Suppressor macrophage (primary cell): Measurements from ENCODE around the gene NACA2.
"Not testable (repeated sequence)": the region's sequence is repeated elsewhere in the genome, so short reads cannot be mapped to it uniquely, and the experiment has no call there.

Source experiments
- DNase-seq, 4 experiments: peaks; one replicate each; pipeline ENCODE4 v3.0.0-alpha.2; 2020 to 2022
- total RNA-seq, 17 experiments: gene quantifications; one replicate each; lab custom pipeline; 2026; ENCODE audit warnings: mixed read lengths in 6 of 17, inconsistent platforms in 3 of 17; lab: John Stamatoyannopoulos, UW

NACA2 gene
- total RNA-seq, result 0.30 to 3.1 (median 1.2) reads per million in 17 experiments

GRCh38 chr17:61591018-61591417 lies at the start of gene NACA2:
NACA2 (minus strand) TSS chr17:61591219; CDS start chr17:61591180, 39 bp downstream.
- DNase-seq, result no peak

GRCh38 chr17:61639818-61640217 lies 48.8 kb upstream of the NACA2 start:
- DNase-seq, result no peak

- DNase-seq, result no peak
These were observed 47.1 kb upstream of the NACA2 start for GRCh38 chr17:61638087-61638486.

- DNase-seq, result peak; percentile 64 to 78 (median 72)
These were observed 45.0 kb upstream of the NACA2 start for GRCh38 chr17:61635913-61636432.

GRCh38 chr17:61634942-61635538 lies 44.0 kb upstream of the NACA2 start:
- DNase-seq, result no peak

GRCh38 chr17:61634011-61634539 lies 43.1 kb upstream of the NACA2 start:
- no peak for DNase-seq

- no peak for DNase-seq
These were observed 41.8 kb upstream of the NACA2 start for GRCh38 chr17:61632826-61633225.

GRCh38 chr17:61631800-61632199 lies 40.8 kb upstream of the NACA2 start:
- DNase-seq, result no peak

GRCh38 chr17:61628158-61628557 lies 37.1 kb upstream of the NACA2 start:
- DNase-seq, result not testable (repeated sequence)

GRCh38 chr17:61627658-61628057 lies 36.6 kb upstream of the NACA2 start:
- no peak for DNase-seq

GRCh38 chr17:61627125-61627524 lies 36.1 kb upstream of the NACA2 start:
- DNase-seq, result no peak

GRCh38 chr17:61625564-61625963 lies 34.5 kb upstream of the NACA2 start:
- DNase-seq, result no peak

GRCh38 chr17:61624951-61625350 lies 33.9 kb upstream of the NACA2 start:
- no peak for DNase-seq

GRCh38 chr17:61621317-61621716 lies 30.3 kb upstream of the NACA2 start:
- DNase-seq, result no peak

- DNase-seq, result no peak
These were observed 28.9 kb upstream of the NACA2 start for GRCh38 chr17:61619953-61620352.

GRCh38 chr17:61619493-61619892 lies 28.5 kb upstream of the NACA2 start:
- DNase-seq, result no peak

GRCh38 chr17:61618950-61619349 lies 27.9 kb upstream of the NACA2 start:
- DNase-seq, result no peak

- DNase-seq, result no peak
These were observed 26.3 kb upstream of the NACA2 start for GRCh38 chr17:61617330-61617729.

GRCh38 chr17:61616783-61617182 lies 25.8 kb upstream of the NACA2 start:
- DNase-seq, result no peak

- no peak for DNase-seq
These were observed 23.2 kb upstream of the NACA2 start for GRCh38 chr17:61614219-61614618.

- DNase-seq, result no peak
These were observed 20.3 kb upstream of the NACA2 start for GRCh38 chr17:61611323-61611722.

- no peak for DNase-seq
These were observed 14.7 kb upstream of the NACA2 start for GRCh38 chr17:61605692-61606091.

GRCh38 chr17:61601297-61601696 lies 10.3 kb upstream of the NACA2 start:
- no peak for DNase-seq

GRCh38 chr17:61600621-61601020 lies 9.6 kb upstream of the NACA2 start:
- DNase-seq, result peak; percentile 13 to 46 (median 38)

GRCh38 chr17:61599608-61600007 lies 8.6 kb upstream of the NACA2 start:
- no peak for DNase-seq
